HL-60 (cell line): ENCODE results near the gene APOA5.

ENCODE experiments used
- DNase-seq, 2 experiments: peaks; one replicate each; pipeline ENCODE4 v3.0.0-alpha.2; 2010 to 2020; ENCODE audit warnings: low read depth in 1 of 2, low spot score in 1 of 2
- H3K27ac ChIP-seq: fragments of 250-450 bp; sonication (Bioruptor Pico); replicated peaks from 2 replicates; pipeline ENCODE4 v1.5.1; 2020; ENCODE audit warnings: mild to moderate bottlenecking, moderate library complexity
- H3K27me3 ChIP-seq: fragments of 250-450 bp; sonication (Bioruptor Pico); 2 replicates; pipeline ENCODE4 v1.5.1; 2021; ENCODE audit warnings: mild to moderate bottlenecking, moderate library complexity; ENCODE audit not compliant: insufficient read depth, poor library complexity, severe bottlenecking
- H3K4me3 ChIP-seq: replicated peaks from 2 replicates; pipeline ENCODE4 v1.5.1; 2011; ENCODE audit warnings: mild to moderate bottlenecking, control low read depth, low read length; ENCODE audit not compliant: insufficient read depth
- CTCF ChIP-seq: IDR thresholded peaks from one replicate; pipeline ENCODE4 v1.5.1; 2011; ENCODE audit warnings: low read length, control low read depth, inconsistent platforms; ENCODE audit not compliant: insufficient read depth
- GABPA ChIP-seq: IDR thresholded peaks from 2 replicates; pipeline ENCODE4 v1.6.1; 2012; ENCODE audit warnings: low read depth
- POLR2AphosphoS5 ChIP-seq: IDR thresholded peaks from 2 replicates; pipeline ENCODE4 v1.6.1; 2012; ENCODE audit warnings: low read depth
- SPI1 ChIP-seq: IDR thresholded peaks from 2 replicates; pipeline ENCODE4 v1.6.1; 2012; ENCODE audit warnings: low read depth, mild to moderate bottlenecking, borderline replicate concordance
- TF ChIP-seq, protein P1 (sequence below): IDR thresholded peaks from 2 replicates; pipeline ENCODE4 v1.6.1; 2012; ENCODE audit warnings: low read depth; ENCODE audit not compliant: insufficient replicate concordance

The APOA5 gene

DNA sequence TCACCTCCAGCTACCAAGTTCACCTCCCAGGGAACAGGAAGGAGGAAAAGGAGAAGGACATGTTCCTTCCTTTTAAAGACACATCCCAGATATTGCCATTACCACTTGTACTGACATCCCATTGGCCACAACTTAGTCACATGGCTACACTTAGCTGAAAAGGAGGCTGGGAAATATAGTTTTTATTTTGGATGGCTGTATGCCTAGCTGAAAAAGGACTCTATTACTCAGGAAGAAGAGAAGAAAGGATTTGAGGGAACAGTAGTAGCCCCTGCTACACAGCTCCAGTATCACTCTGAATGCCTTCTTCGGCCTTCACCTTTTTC is 2.1 kb upstream of the APOA5 start:
- H3K27ac ChIP-seq: no peak overlapping the region

DNA sequence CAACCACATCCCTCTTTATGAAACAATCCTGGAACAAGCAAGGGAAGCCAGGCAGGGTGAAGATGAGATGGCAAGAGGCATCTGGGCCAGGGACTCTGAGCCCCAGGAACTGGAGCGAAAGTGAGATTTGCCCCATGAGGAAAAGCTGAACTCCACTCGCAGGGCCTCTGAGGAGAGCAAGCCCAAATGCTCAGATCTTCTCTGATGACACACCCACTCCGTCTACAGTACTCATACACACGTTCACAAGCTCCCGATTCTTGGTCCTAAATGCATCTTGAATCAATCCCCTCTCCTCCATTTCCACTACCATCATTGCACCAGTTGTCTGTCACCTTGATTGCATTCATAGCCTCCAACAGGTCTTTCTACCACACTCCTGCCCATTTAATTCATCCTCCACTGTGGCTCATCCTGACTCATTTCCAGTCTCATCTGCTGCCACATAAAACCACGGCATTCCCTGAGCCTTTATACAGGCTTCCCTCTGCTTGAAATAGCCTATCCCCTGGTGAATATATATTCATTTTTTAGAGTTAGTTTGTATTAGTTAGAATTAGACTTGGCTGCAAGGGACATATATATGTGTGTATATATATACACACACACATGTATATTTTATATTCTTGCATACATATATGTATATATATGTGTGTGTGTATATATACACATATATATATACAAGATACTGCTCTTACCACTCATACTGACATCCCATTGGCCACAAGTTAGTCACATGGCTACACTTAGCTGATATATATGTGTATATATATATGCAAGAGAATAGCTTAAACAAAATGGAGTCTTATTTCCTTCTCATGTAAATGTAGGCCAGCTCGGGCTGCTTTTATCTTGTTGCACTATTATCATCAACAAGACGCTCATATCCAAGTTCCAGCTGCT is 1.4 kb upstream of the APOA5 start:
- no peak for DNase-seq
- H3K4me3 ChIP-seq: no peak overlapping the region
- no peaks in the 10 kb centered on the region for H3K27me3 ChIP-seq

More for the DNA sequence above, 2.1 kb upstream of the APOA5 start:
- TF ChIP-seq CTCF (no peak), POLR2AphosphoS5 (no peak), GABPA (no peak), SPI1 (no peak)
- TF ChIP-seq, protein P1, sequence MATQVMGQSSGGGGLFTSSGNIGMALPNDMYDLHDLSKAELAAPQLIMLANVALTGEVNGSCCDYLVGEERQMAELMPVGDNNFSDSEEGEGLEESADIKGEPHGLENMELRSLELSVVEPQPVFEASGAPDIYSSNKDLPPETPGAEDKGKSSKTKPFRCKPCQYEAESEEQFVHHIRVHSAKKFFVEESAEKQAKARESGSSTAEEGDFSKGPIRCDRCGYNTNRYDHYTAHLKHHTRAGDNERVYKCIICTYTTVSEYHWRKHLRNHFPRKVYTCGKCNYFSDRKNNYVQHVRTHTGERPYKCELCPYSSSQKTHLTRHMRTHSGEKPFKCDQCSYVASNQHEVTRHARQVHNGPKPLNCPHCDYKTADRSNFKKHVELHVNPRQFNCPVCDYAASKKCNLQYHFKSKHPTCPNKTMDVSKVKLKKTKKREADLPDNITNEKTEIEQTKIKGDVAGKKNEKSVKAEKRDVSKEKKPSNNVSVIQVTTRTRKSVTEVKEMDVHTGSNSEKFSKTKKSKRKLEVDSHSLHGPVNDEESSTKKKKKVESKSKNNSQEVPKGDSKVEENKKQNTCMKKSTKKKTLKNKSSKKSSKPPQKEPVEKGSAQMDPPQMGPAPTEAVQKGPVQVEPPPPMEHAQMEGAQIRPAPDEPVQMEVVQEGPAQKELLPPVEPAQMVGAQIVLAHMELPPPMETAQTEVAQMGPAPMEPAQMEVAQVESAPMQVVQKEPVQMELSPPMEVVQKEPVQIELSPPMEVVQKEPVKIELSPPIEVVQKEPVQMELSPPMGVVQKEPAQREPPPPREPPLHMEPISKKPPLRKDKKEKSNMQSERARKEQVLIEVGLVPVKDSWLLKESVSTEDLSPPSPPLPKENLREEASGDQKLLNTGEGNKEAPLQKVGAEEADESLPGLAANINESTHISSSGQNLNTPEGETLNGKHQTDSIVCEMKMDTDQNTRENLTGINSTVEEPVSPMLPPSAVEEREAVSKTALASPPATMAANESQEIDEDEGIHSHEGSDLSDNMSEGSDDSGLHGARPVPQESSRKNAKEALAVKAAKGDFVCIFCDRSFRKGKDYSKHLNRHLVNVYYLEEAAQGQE: no peak
- Histone ChIP-seq H3K27me3 (no peaks in the 10 kb centered on the region), H3K4me3 (no peak overlapping the region)
- DNase-seq: no peak

More for the DNA sequence above, 1.4 kb upstream of the APOA5 start:
- TF ChIP-seq SPI1 (no peak), GABPA (no peak), CTCF (no peak), POLR2AphosphoS5 (no peak)
- TF ChIP-seq, protein P1: no peak
- H3K27ac ChIP-seq: no peak overlapping the region
